ENCODE data around the gene CA10.

Gene CA10

GRCh38 chr17:52026075-52026474 lies 132.4 kb downstream of the CA10 start:
- Histone ChIP-seq H3K9me3 (replicated peaks in 1 of 2; ENCODE audit: control insufficient read depth in 2 of 2, insufficient read depth in 1 of 2, low read depth in 1 of 2, low read length in 2 of 2) (no peaks in the 10 kb centered on the region), H2BK5ac (ENCODE audit: low read length) (no peak overlapping the region), H2BK120ac (ENCODE audit: low read depth, low read length) (no peak overlapping the region), H3K18ac (ENCODE audit: low read length) (no peak overlapping the region), H3K27ac (replicated peaks; ENCODE audit: low read length) (no peak overlapping the region), H2AK5ac (ENCODE audit: low read depth, low read length) (no peak overlapping the region), H3K9ac (ENCODE audit: low read depth, low read length, poor library complexity) (no peak overlapping the region), H4K91ac (ENCODE audit: low read depth, low read length, poor library complexity) (no peak overlapping the region), H3K4me2 (ENCODE audit: insufficient read depth, low read length, poor library complexity, severe bottlenecking) (no peak overlapping the region), H3K79me1 (ENCODE audit: low read depth, low read length) (no peaks in the 10 kb centered on the region), H3K14ac (ENCODE audit: low read length) (no peak overlapping the region), H2BK12ac (ENCODE audit: low read length) (no peak overlapping the region), H3K23ac (ENCODE audit: low read depth, low read length, poor library complexity) (no peak overlapping the region), H2AFZ (ENCODE audit: low read length) (no peak overlapping the region), H3K27me3 (ENCODE audit: control insufficient read depth in 3 of 3, insufficient read depth in 3 of 3, low read depth in 1 of 3, low read length in 3 of 3) (no peaks in the 10 kb centered on the region), H4K8ac (ENCODE audit: low read depth, low read length) (no peak overlapping the region), H3K4ac (ENCODE audit: low read length) (no peak overlapping the region), H3K4me3 (ENCODE audit: low read length in 2 of 2) (no peak overlapping the region), H3K36me3 (replicated peaks in 1 of 2; ENCODE audit: control insufficient read depth in 2 of 2, insufficient read depth in 2 of 2, low read length in 2 of 2) (no peaks in the 10 kb centered on the region), H2BK15ac (ENCODE audit: low read length) (no peak overlapping the region), H3K4me1 (ENCODE audit: control insufficient read depth in 2 of 2, insufficient read depth in 1 of 2, low read depth in 1 of 2, low read length in 2 of 2) (no peaks in the 10 kb centered on the region)
- no peak for DNase-seq (ENCODE audit: low spot score)
- no CpG with 5 or more reads among the region's 2 CpGs for WGBS, 2 donors (ENCODE audit: extremely low coverage in 2 of 2, insufficient read length in 2 of 2, insufficient replicate concordance in 1 of 2)

- Histone ChIP-seq H3K9me3 (replicated peaks in 1 of 2; ENCODE audit: control insufficient read depth in 2 of 2, insufficient read depth in 1 of 2, low read depth in 1 of 2, low read length in 2 of 2) (no peaks in the 10 kb centered on the region), H3K9ac (ENCODE audit: low read depth, low read length, poor library complexity) (no peak overlapping the region), H3K14ac (ENCODE audit: low read length) (no peak overlapping the region), H3K23ac (ENCODE audit: low read depth, low read length, poor library complexity) (no peak overlapping the region), H3K4me1 (ENCODE audit: control insufficient read depth in 2 of 2, insufficient read depth in 1 of 2, low read depth in 1 of 2, low read length in 2 of 2) (no peaks in the 10 kb centered on the region), H4K91ac (ENCODE audit: low read depth, low read length, poor library complexity) (no peak overlapping the region), H3K4ac (ENCODE audit: low read length) (no peak overlapping the region), H3K36me3 (replicated peaks in 1 of 2; ENCODE audit: control insufficient read depth in 2 of 2, insufficient read depth in 2 of 2, low read length in 2 of 2) (no peaks in the 10 kb centered on the region), H2AFZ (ENCODE audit: low read length) (no peak overlapping the region), H2BK12ac (ENCODE audit: low read length) (no peak overlapping the region), H3K18ac (ENCODE audit: low read length) (no peak overlapping the region), H3K79me1 (ENCODE audit: low read depth, low read length) (no peaks in the 10 kb centered on the region), H3K4me2 (ENCODE audit: insufficient read depth, low read length, poor library complexity, severe bottlenecking) (no peak overlapping the region), H4K8ac (ENCODE audit: low read depth, low read length) (no peak overlapping the region), H3K4me3 (ENCODE audit: low read length in 2 of 2) (no peak overlapping the region), H2BK15ac (ENCODE audit: low read length) (no peak overlapping the region), H3K27ac (replicated peaks; ENCODE audit: low read length) (no peak overlapping the region), H3K27me3 (ENCODE audit: control insufficient read depth in 3 of 3, insufficient read depth in 3 of 3, low read depth in 1 of 3, low read length in 3 of 3) (no peaks in the 10 kb centered on the region), H2BK120ac (ENCODE audit: low read depth, low read length) (no peak overlapping the region), H2BK5ac (ENCODE audit: low read length) (no peak overlapping the region), H2AK5ac (ENCODE audit: low read depth, low read length) (no peak overlapping the region)
- DNase-seq (ENCODE audit: low spot score) = no peak
Observed at GRCh38 chr17:52025236-52025635, 133.3 kb downstream of the CA10 start.

DNA sequence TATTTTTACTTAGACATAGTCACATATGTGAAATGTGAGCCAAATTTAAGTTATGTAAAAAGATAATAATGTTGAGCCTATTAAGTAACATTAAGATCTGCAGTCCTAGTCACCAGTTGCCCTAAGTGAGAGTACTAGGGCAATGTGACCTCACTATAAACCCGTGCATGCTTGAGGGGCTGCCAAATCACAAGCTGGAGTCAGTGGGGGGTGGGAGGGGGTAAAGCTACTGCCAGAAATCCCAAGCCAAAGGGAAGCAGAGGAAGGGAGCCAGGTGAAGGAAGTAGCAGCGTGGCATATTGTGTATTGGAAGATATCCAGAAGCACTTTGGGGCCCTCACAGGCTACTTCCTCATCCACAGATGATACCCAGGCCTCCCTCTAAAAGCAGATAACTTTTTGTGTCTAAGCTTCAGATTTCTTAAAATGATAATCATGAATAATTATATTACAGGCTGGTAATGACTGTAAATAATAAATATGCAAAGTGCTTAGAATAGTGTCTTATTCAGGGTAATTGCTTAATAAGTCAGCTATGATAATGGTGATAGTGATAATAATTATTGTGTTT lies 134.1 kb downstream of the CA10 start:
- Histone ChIP-seq H3K36me3 (replicated peaks in 1 of 2; ENCODE audit: control insufficient read depth in 2 of 2, insufficient read depth in 2 of 2, low read length in 2 of 2) (no peaks in the 10 kb centered on the region), H4K91ac (ENCODE audit: low read depth, low read length, poor library complexity) (no peak overlapping the region), H3K18ac (ENCODE audit: low read length) (no peak overlapping the region), H3K9me3 (replicated peaks in 1 of 2; ENCODE audit: control insufficient read depth in 2 of 2, insufficient read depth in 1 of 2, low read depth in 1 of 2, low read length in 2 of 2) (no peaks in the 10 kb centered on the region), H2AFZ (ENCODE audit: low read length) (no peak overlapping the region), H2BK120ac (ENCODE audit: low read depth, low read length) (no peak overlapping the region), H2BK12ac (ENCODE audit: low read length) (no peak overlapping the region), H4K8ac (ENCODE audit: low read depth, low read length) (no peak overlapping the region), H3K4me2 (ENCODE audit: insufficient read depth, low read length, poor library complexity, severe bottlenecking) (no peak overlapping the region), H2BK15ac (ENCODE audit: low read length) (no peak overlapping the region), H3K27me3 (ENCODE audit: control insufficient read depth in 3 of 3, insufficient read depth in 3 of 3, low read depth in 1 of 3, low read length in 3 of 3) (no peaks in the 10 kb centered on the region), H3K27ac (replicated peaks; ENCODE audit: low read length) (no peak overlapping the region), H3K4me3 (ENCODE audit: low read length in 2 of 2) (no peak overlapping the region), H3K23ac (ENCODE audit: low read depth, low read length, poor library complexity) (no peak overlapping the region), H3K9ac (ENCODE audit: low read depth, low read length, poor library complexity) (no peak overlapping the region), H3K79me1 (ENCODE audit: low read depth, low read length) (no peaks in the 10 kb centered on the region), H2BK5ac (ENCODE audit: low read length) (no peak overlapping the region), H3K14ac (ENCODE audit: low read length) (no peak overlapping the region), H2AK5ac (ENCODE audit: low read depth, low read length) (no peak overlapping the region), H3K4me1 (ENCODE audit: control insufficient read depth in 2 of 2, insufficient read depth in 1 of 2, low read depth in 1 of 2, low read length in 2 of 2) (no peaks in the 10 kb centered on the region), H3K4ac (ENCODE audit: low read length) (no peak overlapping the region)
- DNase-seq (ENCODE audit: low spot score) = no peak
- no CpG with 5 or more reads among the region's 2 CpGs for WGBS, 2 donors (ENCODE audit: extremely low coverage in 2 of 2, insufficient read length in 2 of 2, insufficient replicate concordance in 1 of 2)

GRCh38 chr17:52011064-52011463 lies 147.4 kb downstream of the CA10 start:
- H3K9me3 ChIP-seq (replicated peaks in 1 of 2; ENCODE audit: control insufficient read depth in 2 of 2, insufficient read depth in 1 of 2, low read depth in 1 of 2, low read length in 2 of 2) = no peaks in the 10 kb centered on the region
- H2BK5ac ChIP-seq (ENCODE audit: low read length) = no peak overlapping the region
- H3K4me2 ChIP-seq (ENCODE audit: insufficient read depth, low read length, poor library complexity, severe bottlenecking) = no peak overlapping the region
- H3K4me3 ChIP-seq (ENCODE audit: low read length in 2 of 2) = no peak overlapping the region
- H3K27me3 ChIP-seq (ENCODE audit: control insufficient read depth in 3 of 3, insufficient read depth in 3 of 3, low read depth in 1 of 3, low read length in 3 of 3) = no peaks in the 10 kb centered on the region
- H3K9ac ChIP-seq (ENCODE audit: low read depth, low read length, poor library complexity) = no peak overlapping the region
- H3K23ac ChIP-seq (ENCODE audit: low read depth, low read length, poor library complexity) = no peak overlapping the region
- H3K27ac ChIP-seq (replicated peaks; ENCODE audit: low read length) = no peak overlapping the region
- DNase-seq (ENCODE audit: low spot score) = no peak
- no CpG with 5 or more reads among the region's 1 CpG for WGBS, 2 donors (ENCODE audit: extremely low coverage in 2 of 2, insufficient read length in 2 of 2, insufficient replicate concordance in 1 of 2)
- H3K36me3 ChIP-seq (replicated peaks in 1 of 2; ENCODE audit: control insufficient read depth in 2 of 2, insufficient read depth in 2 of 2, low read length in 2 of 2) = no peaks in the 10 kb centered on the region
- no peak overlapping the region for H4K8ac ChIP-seq (ENCODE audit: low read depth, low read length)
- H4K91ac ChIP-seq (ENCODE audit: low read depth, low read length, poor library complexity) = no peak overlapping the region
- no peak overlapping the region for H3K4ac ChIP-seq (ENCODE audit: low read length)
- H3K18ac ChIP-seq (ENCODE audit: low read length) = no peak overlapping the region
- H2AK5ac ChIP-seq (ENCODE audit: low read depth, low read length) = no peak overlapping the region
- no peaks in the 10 kb centered on the region for H3K79me1 ChIP-seq (ENCODE audit: low read depth, low read length)
- no peak overlapping the region for H2BK12ac ChIP-seq (ENCODE audit: low read length)
- no peak overlapping the region for H3K14ac ChIP-seq (ENCODE audit: low read length)
- no peaks in the 10 kb centered on the region for H3K4me1 ChIP-seq (ENCODE audit: control insufficient read depth in 2 of 2, insufficient read depth in 1 of 2, low read depth in 1 of 2, low read length in 2 of 2)
- H2BK120ac ChIP-seq (ENCODE audit: low read depth, low read length) = no peak overlapping the region
- no peak overlapping the region for H2AFZ ChIP-seq (ENCODE audit: low read length)
- H2BK15ac ChIP-seq (ENCODE audit: low read length) = no peak overlapping the region
